Measurements from ENCODE around the gene ESPN.
"Not testable (repeated sequence)": the region's sequence is repeated elsewhere in the genome, so short reads cannot be mapped to it uniquely, and the experiment has no call there.

The ESPN gene

DNA sequence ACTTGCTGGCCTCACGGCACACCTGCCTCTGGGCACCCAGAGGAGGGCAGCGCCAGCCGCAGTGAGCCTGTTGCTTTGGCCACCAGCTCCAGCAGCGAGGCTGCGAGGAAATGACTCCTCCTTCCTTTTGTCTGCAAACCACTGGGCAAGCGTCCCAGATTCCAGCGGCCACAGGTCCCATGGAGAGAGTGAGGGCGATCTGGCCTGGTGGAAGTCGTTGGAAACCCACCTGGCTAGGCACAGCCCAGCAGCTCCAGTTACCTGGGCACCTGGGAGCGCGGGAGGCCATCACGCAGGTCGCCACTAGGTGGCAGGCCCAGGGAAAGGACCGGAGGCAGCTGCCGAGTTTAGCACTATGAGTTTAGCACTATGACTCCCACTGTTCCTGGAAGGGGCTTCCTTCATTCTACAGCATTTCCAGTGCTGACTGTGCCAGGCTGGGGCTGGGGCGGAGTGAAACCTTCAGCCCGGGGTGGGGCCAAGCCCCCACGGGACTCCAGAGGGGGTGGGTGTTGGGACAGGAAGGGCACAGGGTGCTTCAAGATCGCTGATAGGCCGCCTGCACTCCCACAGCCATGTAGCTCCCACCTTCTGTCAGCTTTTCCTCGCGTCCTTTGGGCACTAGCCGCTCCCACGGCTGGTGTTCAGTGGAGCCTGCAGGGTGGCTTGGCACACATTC lies 1.1 kb upstream of the ESPN start:
- no peak for DNase-seq (ENCODE audit: low read depth)
- TF ChIP-seq, protein P1, sequence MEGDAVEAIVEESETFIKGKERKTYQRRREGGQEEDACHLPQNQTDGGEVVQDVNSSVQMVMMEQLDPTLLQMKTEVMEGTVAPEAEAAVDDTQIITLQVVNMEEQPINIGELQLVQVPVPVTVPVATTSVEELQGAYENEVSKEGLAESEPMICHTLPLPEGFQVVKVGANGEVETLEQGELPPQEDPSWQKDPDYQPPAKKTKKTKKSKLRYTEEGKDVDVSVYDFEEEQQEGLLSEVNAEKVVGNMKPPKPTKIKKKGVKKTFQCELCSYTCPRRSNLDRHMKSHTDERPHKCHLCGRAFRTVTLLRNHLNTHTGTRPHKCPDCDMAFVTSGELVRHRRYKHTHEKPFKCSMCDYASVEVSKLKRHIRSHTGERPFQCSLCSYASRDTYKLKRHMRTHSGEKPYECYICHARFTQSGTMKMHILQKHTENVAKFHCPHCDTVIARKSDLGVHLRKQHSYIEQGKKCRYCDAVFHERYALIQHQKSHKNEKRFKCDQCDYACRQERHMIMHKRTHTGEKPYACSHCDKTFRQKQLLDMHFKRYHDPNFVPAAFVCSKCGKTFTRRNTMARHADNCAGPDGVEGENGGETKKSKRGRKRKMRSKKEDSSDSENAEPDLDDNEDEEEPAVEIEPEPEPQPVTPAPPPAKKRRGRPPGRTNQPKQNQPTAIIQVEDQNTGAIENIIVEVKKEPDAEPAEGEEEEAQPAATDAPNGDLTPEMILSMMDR (IDR thresholded peaks at IDR 0.05; ENCODE audit: low read depth, low read length, missing control alignments): peak; percentile 92
- H3K4me3 ChIP-seq (ENCODE audit: low read depth, low read length): no peak overlapping the region

DNA sequence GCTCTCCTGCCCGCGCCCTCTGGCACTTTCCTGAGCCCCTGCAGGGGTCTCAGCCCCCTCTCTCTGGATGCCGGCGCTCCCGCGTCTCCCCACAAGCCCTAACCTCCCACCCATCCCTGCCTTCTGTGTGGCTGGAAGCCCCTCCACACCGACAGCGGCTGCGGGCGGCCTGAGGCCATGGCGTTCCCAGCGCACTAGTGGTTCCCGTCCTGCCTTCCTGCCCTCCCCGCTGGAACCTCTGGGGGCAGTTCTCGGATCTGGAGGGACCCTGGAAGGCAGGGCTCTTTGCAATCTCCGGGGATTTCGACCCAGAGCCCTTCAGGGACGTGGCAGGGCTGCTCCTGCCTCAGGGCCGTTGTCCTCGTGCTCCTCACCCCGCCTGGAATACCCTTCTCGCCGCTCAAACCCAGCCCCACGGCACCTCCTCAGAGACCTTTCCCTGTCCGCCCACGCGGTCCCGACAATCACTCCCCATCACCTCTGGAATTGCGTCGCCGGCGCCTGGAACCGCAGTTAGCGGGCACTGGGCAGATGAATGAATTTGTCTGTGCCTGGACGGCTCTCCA lies 493 bp upstream of the ESPN start:
- no peak overlapping the region for H3K4me3 ChIP-seq (ENCODE audit: low read depth, low read length)
- DNase-seq (ENCODE audit: low read depth): no peak
- TF ChIP-seq, protein P1 (IDR thresholded peaks at IDR 0.05; ENCODE audit: low read depth, low read length, missing control alignments): no peak

DNA sequence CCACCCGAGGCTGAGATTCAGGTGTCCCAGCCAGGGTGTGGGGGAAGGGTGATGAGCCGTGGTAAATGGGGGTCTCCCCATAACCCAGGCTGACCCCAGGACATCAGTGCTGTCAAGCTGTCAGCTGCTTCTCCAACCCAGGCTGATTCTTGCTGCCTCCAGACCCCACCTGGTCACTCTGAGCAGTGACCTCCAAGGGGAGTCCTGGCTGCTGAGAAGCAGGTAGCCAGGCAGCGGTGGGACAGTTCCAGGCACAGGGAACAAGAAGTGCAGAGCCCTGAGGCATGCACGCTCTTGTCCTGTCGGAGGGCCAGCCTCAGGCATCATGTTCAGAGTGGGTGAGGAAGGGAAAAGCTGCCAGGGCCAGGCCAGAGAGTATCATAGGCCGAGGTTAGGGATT lies 1.1 kb downstream of the ESPN start:
- DNase-seq (ENCODE audit: low read depth): no peak
- TF ChIP-seq, protein P1 (IDR thresholded peaks at IDR 0.05; ENCODE audit: low read depth, low read length, missing control alignments): no peak
- no peak overlapping the region for H3K4me3 ChIP-seq (ENCODE audit: low read depth, low read length)

DNA sequence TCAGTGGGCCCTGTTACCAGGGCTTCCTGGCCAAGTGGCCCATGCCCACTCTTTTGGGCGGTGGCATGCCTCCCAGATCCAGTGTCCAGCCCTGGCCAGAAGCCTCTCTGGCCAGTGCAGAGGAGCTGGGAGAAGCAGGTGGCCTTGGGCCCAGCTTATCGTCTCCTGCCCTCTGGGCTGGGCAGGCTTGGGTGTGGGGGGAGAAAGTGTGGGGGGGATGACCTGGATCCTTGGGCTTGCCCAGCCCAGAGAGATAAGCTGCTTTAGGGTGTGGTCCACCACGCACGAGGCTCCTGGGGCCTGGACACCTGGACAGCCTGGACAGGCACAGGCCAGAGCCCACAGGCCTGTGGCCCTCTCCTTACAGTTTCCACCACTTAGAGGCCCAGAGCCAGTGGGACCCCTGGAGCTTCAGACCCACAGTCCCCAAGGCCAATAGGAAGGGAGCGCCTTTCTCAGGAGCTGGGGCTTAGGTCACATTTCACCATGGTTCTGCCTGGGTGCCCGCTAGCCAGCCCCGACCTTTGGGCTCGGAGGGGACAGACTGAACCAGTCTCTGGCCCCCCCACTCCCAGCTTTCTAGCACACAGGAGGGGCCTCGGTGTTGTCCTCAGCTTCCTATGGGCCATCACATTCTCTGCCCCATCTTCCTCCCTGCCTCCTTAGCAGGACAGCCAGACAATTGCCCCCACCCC lies 1.8 kb downstream of the ESPN start:
- no peak overlapping the region for H3K4me3 ChIP-seq (ENCODE audit: low read depth, low read length)
- no peak for DNase-seq (ENCODE audit: low read depth)
- TF ChIP-seq, protein P1 (IDR thresholded peaks at IDR 0.05; ENCODE audit: low read depth, low read length, missing control alignments): no peak

DNA sequence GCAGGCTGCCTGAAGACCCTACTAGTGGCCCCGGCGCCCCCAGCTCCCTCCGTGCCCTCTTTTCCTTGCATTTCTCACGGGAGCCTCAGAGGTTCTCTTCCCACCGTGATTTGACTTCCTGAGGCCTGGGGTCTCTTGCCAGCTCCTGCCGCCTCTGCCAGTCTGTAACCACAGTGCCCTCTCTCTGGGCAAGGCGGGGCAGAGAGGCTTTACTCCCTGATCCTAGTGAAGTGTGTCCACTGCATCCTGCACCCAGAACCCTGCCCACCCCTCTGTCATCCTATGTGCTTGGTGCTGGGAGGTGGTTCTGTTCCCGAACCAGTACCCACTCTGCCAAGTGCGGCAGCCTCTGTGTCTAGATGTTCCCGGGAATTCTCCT lies 2.4 kb downstream of the ESPN start:
- DNase-seq (ENCODE audit: low read depth): no peak
- no peak overlapping the region for H3K4me3 ChIP-seq (ENCODE audit: low read depth, low read length)
- TF ChIP-seq, protein P1 (IDR thresholded peaks at IDR 0.05; ENCODE audit: low read depth, low read length, missing control alignments): no peak

DNA sequence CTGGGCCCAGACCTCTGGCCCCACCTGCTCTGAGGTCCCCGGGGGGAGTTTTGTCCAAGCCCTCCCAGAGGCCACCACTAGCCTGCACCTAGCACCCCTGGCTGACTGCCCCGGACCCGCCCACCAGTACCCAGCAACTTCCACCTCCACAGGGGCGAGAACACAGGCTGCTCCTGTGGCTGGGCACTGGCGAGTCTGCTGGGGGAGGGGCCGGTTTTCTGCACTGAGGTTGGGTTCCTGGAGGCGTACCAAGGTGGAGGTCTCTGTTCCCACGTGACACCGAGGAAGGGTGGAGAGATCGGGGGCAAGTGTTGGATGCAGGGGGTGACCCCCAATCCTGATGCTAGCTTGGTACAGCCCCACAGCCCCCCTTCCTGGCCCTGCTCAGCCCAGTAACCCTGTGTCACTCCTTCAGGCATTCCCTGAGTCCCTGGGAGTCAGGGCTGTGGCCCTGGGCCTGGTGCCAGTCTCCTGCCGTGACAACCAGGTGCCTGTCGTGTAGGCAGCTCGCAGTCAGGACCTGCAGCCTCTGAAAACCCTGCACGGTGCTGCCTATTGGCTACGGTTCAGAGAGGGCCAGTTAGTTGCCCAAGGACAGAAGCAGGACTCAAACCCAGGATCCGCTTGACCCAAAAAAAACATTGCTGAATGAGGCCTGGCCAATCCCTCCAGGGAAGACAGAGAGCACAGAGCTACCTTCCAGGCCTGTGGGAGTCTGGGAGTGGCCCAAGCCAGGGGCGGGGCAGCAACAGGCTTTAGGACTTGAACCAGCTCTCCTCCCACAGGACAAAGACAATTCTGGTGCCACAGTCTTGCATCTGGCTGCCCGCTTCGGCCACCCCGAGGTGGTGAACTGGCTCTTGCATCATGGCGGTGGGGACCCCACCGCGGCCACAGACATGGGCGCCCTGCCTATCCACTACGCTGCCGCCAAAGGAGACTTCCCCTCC lies 3.1 kb downstream of the ESPN start:
- TF ChIP-seq, protein P1 (IDR thresholded peaks at IDR 0.05; ENCODE audit: low read depth, low read length, missing control alignments): no peak
- DNase-seq (ENCODE audit: low read depth): no peak

DNA sequence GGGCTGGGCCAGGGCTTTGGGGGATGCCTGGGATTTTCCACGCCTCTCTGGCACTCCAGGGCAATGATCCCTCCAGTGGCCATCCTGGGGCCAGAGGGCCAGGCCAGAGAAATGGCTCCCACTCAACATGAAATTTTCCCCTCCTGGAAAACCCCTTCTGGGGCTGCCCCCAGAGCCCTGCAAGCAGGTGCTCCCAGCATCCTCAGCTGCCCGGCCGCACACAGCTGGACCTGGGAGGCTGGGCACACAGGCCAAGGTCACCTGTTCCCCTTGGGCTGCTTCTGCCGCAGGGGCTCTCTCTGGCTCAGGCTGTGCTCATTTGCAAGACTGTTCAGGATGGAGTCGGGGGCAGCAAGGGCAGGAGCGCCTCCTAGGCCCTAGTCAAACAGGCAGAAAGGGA lies 3.9 kb downstream of the ESPN start:
- DNase-seq (ENCODE audit: low read depth); H3K4me3 ChIP-seq (ENCODE audit: low read depth, low read length): not testable (repeated sequence)

More for the DNA sequence above, 3.1 kb downstream of the ESPN start:
- no peak overlapping the region for H3K4me3 ChIP-seq (ENCODE audit: low read depth, low read length)

DNA sequence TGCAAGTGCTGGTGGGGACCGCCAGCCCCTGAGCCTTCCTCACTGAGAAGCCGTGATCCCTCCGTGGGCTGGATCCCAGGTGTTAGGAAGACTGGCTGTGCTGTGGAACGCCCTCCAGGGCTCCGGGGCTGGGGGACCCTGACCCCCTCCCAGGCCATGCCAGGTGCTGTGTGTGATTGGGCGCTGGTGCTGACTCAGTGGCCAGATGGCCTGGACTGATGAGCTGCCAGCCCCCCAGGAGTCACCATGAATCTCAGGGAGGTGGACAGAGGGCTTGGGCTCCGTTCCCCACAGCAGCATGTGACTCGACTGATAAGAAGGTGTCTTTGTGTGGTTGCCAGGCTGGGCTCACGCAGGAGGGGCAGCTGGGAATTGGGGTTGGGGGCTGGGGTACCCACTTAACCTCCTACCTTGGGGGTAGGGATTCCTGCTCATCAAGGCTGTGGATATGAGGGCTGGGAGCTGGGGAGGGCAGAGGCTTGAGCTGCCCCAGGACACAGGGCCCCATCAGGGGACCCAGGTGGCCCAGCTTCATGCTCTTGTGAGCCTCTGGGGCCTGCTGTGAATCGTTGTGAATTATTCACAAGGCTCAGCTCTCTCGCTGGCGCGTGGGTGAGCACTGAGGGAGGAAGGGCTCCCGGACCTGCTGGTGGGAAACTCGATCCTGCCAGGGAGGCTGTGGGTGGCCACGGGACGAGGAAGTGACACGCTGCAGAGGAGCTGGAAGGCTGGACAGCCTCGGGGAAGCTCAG lies 5.3 kb downstream of the ESPN start:
- not testable (repeated sequence) for H3K4me3 ChIP-seq (ENCODE audit: low read depth, low read length); DNase-seq (ENCODE audit: low read depth)

All from GM12864 (cell line).